HG02852 (cell line): Measurements from ENCODE around the gene DRD4.
"Not testable (repeated sequence)": the region's sequence is repeated elsewhere in the genome, so short reads cannot be mapped to it uniquely, and the experiment has no call there.

ENCODE experiments used
- ATAC-seq: cut with Tn5 transposase; IDR thresholded peaks from one replicate; pipeline ENCODE4 v1.9.1; 2021; ENCODE audit warnings: mild to moderate bottlenecking, moderate library complexity; ENCODE audit not compliant: unreplicated experiment

The DRD4 gene

GRCh38 chr11:665704-666281 lies 28.7 kb downstream of the DRD4 start:
- no peak for ATAC-seq

- ATAC-seq = no peak
Measured at GRCh38 chr11:673866-674265, 36.8 kb downstream of the DRD4 start.

GRCh38 chr11:674406-674805 lies 37.3 kb downstream of the DRD4 start:
- no peak for ATAC-seq

- ATAC-seq = no peak
Measured at GRCh38 chr11:678297-678696, 41.2 kb downstream of the DRD4 start.

- ATAC-seq = no peak
Measured at GRCh38 chr11:679271-680207, 42.5 kb downstream of the DRD4 start.

GRCh38 chr11:680476-680875 lies 43.4 kb downstream of the DRD4 start:
- ATAC-seq = no peak

GRCh38 chr11:680970-681369 lies 43.9 kb downstream of the DRD4 start:
- no peak for ATAC-seq

- no peak for ATAC-seq
Measured at GRCh38 chr11:686451-687243, 49.6 kb downstream of the DRD4 start.

- no peak for ATAC-seq
Measured at GRCh38 chr11:687751-688150, 50.7 kb downstream of the DRD4 start.

GRCh38 chr11:688681-689080 lies 51.6 kb downstream of the DRD4 start:
- ATAC-seq = no peak

GRCh38 chr11:689625-690024 lies 52.6 kb downstream of the DRD4 start:
- ATAC-seq = no peak

- ATAC-seq = not testable (repeated sequence)
Measured at GRCh38 chr11:690244-690643, 53.2 kb downstream of the DRD4 start.
